Measurements from ENCODE around the gene CHD8.

Gene CHD8

DNA sequence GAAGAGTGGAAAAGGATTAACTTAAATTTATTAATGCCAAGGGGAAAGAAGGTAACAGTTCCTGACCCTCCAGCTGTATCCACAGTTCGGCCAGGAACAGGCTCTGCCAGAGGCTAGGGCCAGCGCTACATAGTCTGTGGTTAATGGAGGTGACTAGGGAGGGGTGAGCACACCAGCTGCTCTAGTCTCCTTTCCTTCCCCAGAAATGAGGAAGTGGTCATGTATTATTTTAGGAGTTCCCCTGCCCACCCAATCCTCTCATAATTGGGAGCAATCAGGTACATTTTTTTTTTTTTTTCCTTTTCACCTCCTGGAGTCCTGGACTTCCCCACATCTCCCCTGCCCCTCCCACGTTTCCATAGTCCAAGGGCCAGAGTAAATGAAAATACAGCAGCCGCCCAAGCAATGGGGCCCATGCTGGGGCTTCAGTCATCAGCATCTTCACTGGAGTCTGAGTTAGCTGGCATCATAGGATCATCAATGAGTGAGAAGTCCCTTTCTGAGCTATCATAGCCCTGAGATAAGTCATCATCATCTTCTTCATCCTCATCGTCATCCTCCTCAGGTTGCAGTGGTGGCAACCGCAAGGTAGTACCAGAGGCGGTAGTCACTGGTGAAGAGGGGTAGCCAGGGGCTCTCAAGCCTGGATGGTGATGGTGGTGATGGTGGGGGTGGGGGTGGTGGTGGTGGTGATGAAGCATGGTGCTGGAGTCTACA is 70.6 kb downstream of the CHD8 start:
- TF ChIP-seq, protein P1, sequence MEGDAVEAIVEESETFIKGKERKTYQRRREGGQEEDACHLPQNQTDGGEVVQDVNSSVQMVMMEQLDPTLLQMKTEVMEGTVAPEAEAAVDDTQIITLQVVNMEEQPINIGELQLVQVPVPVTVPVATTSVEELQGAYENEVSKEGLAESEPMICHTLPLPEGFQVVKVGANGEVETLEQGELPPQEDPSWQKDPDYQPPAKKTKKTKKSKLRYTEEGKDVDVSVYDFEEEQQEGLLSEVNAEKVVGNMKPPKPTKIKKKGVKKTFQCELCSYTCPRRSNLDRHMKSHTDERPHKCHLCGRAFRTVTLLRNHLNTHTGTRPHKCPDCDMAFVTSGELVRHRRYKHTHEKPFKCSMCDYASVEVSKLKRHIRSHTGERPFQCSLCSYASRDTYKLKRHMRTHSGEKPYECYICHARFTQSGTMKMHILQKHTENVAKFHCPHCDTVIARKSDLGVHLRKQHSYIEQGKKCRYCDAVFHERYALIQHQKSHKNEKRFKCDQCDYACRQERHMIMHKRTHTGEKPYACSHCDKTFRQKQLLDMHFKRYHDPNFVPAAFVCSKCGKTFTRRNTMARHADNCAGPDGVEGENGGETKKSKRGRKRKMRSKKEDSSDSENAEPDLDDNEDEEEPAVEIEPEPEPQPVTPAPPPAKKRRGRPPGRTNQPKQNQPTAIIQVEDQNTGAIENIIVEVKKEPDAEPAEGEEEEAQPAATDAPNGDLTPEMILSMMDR (IDR thresholded peaks at IDR 0.05), result no peak
- Histone ChIP-seq H3K27ac (no peak overlapping the region), H3K4me1 (peaks cover 4% of the 10 kb centered on the region), H3K79me2 (peaks cover 9% of the 10 kb centered on the region), H3K4me3 (ENCODE audit: low read depth, low read length) (no peak overlapping the region), H3K9ac (no peak overlapping the region), H3K27me3 (ENCODE audit: control insufficient read depth, insufficient read depth, low read length) (no peaks in the 10 kb centered on the region), H2AFZ (no peak overlapping the region), H3K36me3 (ENCODE audit: control insufficient read depth, insufficient read depth, low read length) (no peaks in the 10 kb centered on the region), H3K9me3 (ENCODE audit: control insufficient read depth, low read length) (no peaks in the 10 kb centered on the region), H3K4me2 (ENCODE audit: low read length) (no peak overlapping the region)

DNA sequence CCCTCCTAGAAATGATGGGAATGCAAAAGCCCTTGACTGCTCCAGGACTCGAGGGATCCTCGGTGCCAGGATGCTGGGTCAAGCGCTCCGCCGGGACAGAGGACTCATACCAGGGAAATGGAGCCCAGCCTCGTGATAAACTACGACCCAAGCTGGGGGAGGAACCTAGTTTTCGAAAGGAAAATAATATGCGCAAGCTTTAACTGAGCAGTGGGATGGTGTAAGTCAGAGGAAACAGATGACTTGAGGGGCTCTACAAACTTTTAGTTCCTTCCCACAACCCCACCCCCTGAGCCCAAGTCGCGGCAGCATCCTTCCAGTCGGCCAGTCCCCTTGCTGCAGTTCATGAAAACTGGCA is 71.5 kb downstream of the CHD8 start:
- peak overlapping the region; percentile 78 for H3K4me2 ChIP-seq (ENCODE audit: low read length)
- peak overlapping the region; percentile 92 for H2AFZ ChIP-seq
- peaks cover 9% of the 10 kb centered on the region for H3K79me2 ChIP-seq
- peak overlapping the region; percentile 94 for H3K27ac ChIP-seq
- H3K36me3 ChIP-seq (ENCODE audit: control insufficient read depth, insufficient read depth, low read length), result no peaks in the 10 kb centered on the region
- peaks cover 4% of the 10 kb centered on the region for H3K4me1 ChIP-seq
- no peak overlapping the region for H3K9ac ChIP-seq
- H3K4me3 ChIP-seq (ENCODE audit: low read depth, low read length), result peak overlapping the region; percentile 88
- H3K9me3 ChIP-seq (ENCODE audit: control insufficient read depth, low read length), result no peaks in the 10 kb centered on the region
- no peaks in the 10 kb centered on the region for H3K27me3 ChIP-seq (ENCODE audit: control insufficient read depth, insufficient read depth, low read length)
- TF ChIP-seq, protein P1 (IDR thresholded peaks at IDR 0.05), result no peak

DNA sequence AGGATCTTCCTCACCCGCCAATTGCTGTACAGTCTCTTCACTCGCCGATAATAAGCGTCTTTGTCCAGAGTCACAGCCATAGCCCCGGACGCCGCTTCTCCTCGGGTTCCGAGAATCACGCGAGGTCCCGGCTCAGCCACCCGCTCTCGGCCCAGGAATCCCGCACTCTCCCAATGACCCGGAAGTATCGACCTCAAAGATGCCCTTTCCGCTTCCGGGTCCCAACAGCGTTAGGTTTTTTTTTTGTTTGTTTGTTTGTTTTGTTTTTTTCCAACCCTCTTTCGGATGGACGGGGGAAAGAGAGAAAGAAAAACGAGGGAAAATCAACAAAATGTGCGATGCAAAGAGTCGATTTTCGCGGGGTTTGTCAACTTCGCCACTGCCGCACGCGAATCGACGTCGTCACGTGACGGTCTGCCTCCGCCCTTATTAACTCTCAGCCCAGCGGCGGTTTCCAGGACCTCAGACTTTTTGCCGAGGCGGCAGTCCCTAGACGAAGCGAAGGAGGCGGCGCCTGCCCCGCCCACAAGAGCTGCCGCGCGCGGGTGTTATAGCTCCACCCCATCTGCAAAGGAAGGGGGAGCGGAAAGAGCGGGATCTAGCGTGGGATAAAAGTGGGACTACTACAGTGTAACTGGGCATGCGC is 72.0 kb downstream of the CHD8 start, which contains the start of gene SUPT16H:
SUPT16H (minus strand) TSS at position 172 of the 646 bp plus-strand sequence; CDS start at position 80, 92 bp downstream.
- H3K36me3 ChIP-seq (ENCODE audit: control insufficient read depth, insufficient read depth, low read length), result no peaks in the 10 kb centered on the region
- peaks cover 11% of the 10 kb centered on the region for H3K79me2 ChIP-seq
- TF ChIP-seq, protein P1 (IDR thresholded peaks at IDR 0.05), result no peak
- H3K4me3 ChIP-seq (ENCODE audit: low read depth, low read length), result peak within 1 kb of the TSS; percentile 88
- peak within 1 kb of the TSS; percentile 94 for H3K27ac ChIP-seq
- peak within 1 kb of the TSS; percentile 78 for H3K4me2 ChIP-seq (ENCODE audit: low read length)
- H3K9ac ChIP-seq, result peak within 1 kb of the TSS; percentile 58
- H3K27me3 ChIP-seq (ENCODE audit: control insufficient read depth, insufficient read depth, low read length), result no peaks in the 10 kb centered on the region
- H2AFZ ChIP-seq, result peak within 1 kb of the TSS; percentile 92
- H3K9me3 ChIP-seq (ENCODE audit: control insufficient read depth, low read length), result no peaks in the 10 kb centered on the region
- peaks cover 4% of the 10 kb centered on the region for H3K4me1 ChIP-seq

DNA sequence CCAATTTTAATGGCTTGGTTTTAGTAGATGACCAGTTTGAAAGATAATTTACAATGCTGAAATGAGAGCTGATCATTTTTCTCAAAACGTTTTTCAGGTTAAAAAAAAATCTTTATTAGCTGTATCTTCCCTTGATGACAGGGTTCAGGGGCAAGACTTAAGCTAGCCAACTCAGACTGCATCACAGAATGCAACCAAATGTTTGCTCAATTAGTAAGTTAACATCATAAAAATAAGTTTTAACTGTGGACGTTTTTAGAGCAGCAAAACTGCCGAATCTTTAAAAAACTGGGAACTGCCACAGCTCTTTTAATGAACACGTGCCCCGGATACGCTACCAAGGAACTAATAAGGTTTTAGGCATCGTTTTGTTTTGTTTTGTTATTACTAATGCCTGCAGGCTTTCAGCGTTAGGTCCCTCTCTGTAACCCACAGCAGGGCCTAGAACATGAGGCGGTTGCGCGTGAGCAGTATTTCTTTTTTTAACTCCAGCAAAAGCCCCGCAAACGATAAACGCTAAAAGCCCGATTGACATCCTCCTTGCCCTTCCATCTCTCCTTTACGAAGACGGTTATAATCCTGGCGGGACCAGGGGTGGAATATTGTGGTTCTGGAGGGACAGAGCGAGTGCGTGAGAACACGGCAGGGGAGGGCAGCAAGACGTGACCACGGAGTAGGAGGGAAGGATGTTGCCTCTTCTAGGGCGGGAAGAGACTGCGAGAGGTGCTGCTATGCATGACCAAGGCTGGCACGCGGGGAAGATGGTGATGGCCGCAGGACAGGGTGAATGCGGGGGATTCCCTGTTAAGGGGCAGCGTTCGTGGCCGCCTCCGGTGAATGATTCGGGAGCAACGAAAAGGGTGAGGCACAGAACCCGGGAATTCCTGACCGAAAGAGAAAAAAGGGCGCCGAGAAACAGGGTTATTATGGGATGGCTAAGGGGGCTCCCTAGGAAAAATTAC is 72.8 kb downstream of the CHD8 start:
- peak overlapping the region; percentile 92 for H2AFZ ChIP-seq
- H3K4me2 ChIP-seq (ENCODE audit: low read length), result peak overlapping the region; percentile 78
- H3K27ac ChIP-seq, result peak overlapping the region; percentile 94
- H3K4me1 ChIP-seq, result peaks cover 4% of the 10 kb centered on the region
- H3K79me2 ChIP-seq, result peaks cover 14% of the 10 kb centered on the region
- H3K27me3 ChIP-seq (ENCODE audit: control insufficient read depth, insufficient read depth, low read length), result no peaks in the 10 kb centered on the region
- H3K9ac ChIP-seq, result peak overlapping the region; percentile 58
- H3K9me3 ChIP-seq (ENCODE audit: control insufficient read depth, low read length), result no peaks in the 10 kb centered on the region
- peak overlapping the region; percentile 88 for H3K4me3 ChIP-seq (ENCODE audit: low read depth, low read length)
- TF ChIP-seq, protein P1 (IDR thresholded peaks at IDR 0.05), result no peak
- H3K36me3 ChIP-seq (ENCODE audit: control insufficient read depth, insufficient read depth, low read length), result no peaks in the 10 kb centered on the region
